Neural cell (in vitro differentiated cells): Measurements from ENCODE around the gene DIABLO. TPM values are rescaled to one million over a fixed set of nuclear protein-coding genes. Genes with fewer than 3 reads are reported as not detected.

Source experiments
- H2AFZ ChIP-seq: fragments of 200-600, 300-800 bp; sonication (generic), shearing (Covaris generic); 2 replicates; pipeline ENCODE4 v1.6.0; 2014; ENCODE audit warnings: low read depth, mild to moderate bottlenecking, antibody characterized with exemption, low read length, moderate library complexity
- H3F3A ChIP-seq: fragments of 200-600 bp; shearing (Covaris generic); 2 replicates; pipeline ENCODE4 v1.6.1; 2016; ENCODE audit warnings: mild to moderate bottlenecking, moderate library complexity, mixed read lengths, antibody characterized with exemption, low read length; ENCODE audit not compliant: insufficient read depth, poor library complexity, severe bottlenecking
- H3K27ac ChIP-seq: fragments of 200-600, 300-800 bp; sonication (generic), shearing (Covaris generic); 2 replicates; pipeline ENCODE4 v1.5.1; 2014; ENCODE audit warnings: mild to moderate bottlenecking, low read length, moderate library complexity
- H3K27me3 ChIP-seq: fragments of 300-800, 200-600 bp; sonication (generic), shearing (Covaris generic); 2 replicates; pipeline ENCODE4 v1.6.0; 2014; ENCODE audit warnings: mild to moderate bottlenecking, low read depth, low read length, moderate library complexity; ENCODE audit not compliant: insufficient read depth
- H3K36me3 ChIP-seq: fragments of 300-800, 200-600 bp; sonication (generic), shearing (Covaris generic); 2 replicates; pipeline ENCODE4 v1.5.1; 2014; ENCODE audit warnings: mild to moderate bottlenecking, antibody characterized with exemption, low read length, moderate library complexity; ENCODE audit not compliant: insufficient read depth
- H3K4me2 ChIP-seq: fragments of 300-800, 200-600 bp; sonication (generic), shearing (Covaris generic); 2 replicates; pipeline ENCODE4 v1.6.0; 2014; ENCODE audit warnings: mild to moderate bottlenecking, low read length
- H3K4me3 ChIP-seq: fragments of 300-800, 200-600 bp; sonication (generic), shearing (Covaris generic); 2 replicates; pipeline ENCODE4 v1.5.1; 2014; ENCODE audit warnings: mild to moderate bottlenecking, low read length, moderate library complexity
- H3K79me2 ChIP-seq: fragments of 200-600 bp; shearing (Covaris generic); replicated peaks from 2 replicates; pipeline ENCODE4 v1.6.0; 2014; ENCODE audit warnings: mild to moderate bottlenecking, low read length, moderate library complexity; ENCODE audit not compliant: insufficient read depth
- H3K9ac ChIP-seq: fragments of 300-800, 200-600 bp; sonication (generic), shearing (Covaris generic); 2 replicates; pipeline ENCODE4 v1.6.1; 2016; ENCODE audit warnings: mild to moderate bottlenecking, low read length, mixed read lengths
- H3K9me2 ChIP-seq: fragments of 200-600 bp; shearing (Covaris generic); 2 replicates; pipeline ENCODE4 v1.6.1; 2016; ENCODE audit warnings: mild to moderate bottlenecking, low read length, mixed read lengths; ENCODE audit not compliant: insufficient read depth
- H3K9me3 ChIP-seq: fragments of 200-600, 300-800 bp; sonication (generic), shearing (Covaris generic); 2 replicates; pipeline ENCODE4 v1.6.1; 2016; ENCODE audit warnings: mild to moderate bottlenecking, mixed run types, low read length, moderate library complexity, mixed read lengths
- H4K20me1 ChIP-seq: fragments of 200-600 bp; shearing (Covaris generic); 2 replicates; pipeline ENCODE4 v1.6.1; 2016; ENCODE audit warnings: mild to moderate bottlenecking, mixed run types; ENCODE audit not compliant: insufficient read depth
- CTCF ChIP-seq: fragments of 450-650 bp; IDR thresholded peaks from 2 replicates; pipeline ENCODE4 v1.5.1; 2014; ENCODE audit warnings: antibody characterized with exemption, mild to moderate bottlenecking, moderate library complexity; ENCODE audit not compliant: poor library complexity, severe bottlenecking
- EP300 ChIP-seq: fragments of 450-650 bp; conservative IDR thresholded peaks from 2 replicates; pipeline ENCODE4 v1.6.1; 2014; ENCODE audit warnings: antibody characterized with exemption, mild to moderate bottlenecking, moderate library complexity; ENCODE audit not compliant: poor library complexity, severe bottlenecking
- EZH2 ChIP-seq: fragments of 200-600, 300-800 bp; shearing (Covaris generic), sonication (generic); IDR thresholded peaks from 2 replicates; pipeline ENCODE4 v1.6.1; 2014; ENCODE audit warnings: antibody characterized with exemption, low read length, borderline replicate concordance, mild to moderate bottlenecking; ENCODE audit not compliant: insufficient read depth, poor library complexity, severe bottlenecking
- MXI1 ChIP-seq: fragments of 450-650 bp; conservative IDR thresholded peaks from 2 replicates; pipeline ENCODE4 v1.6.1; 2014; ENCODE audit warnings: antibody characterized with exemption, mild to moderate bottlenecking; ENCODE audit not compliant: poor library complexity, severe bottlenecking
- POLR2AphosphoS5 ChIP-seq: IDR thresholded peaks from 2 replicates; pipeline ENCODE4 v1.6.1; 2012
- RAD21 ChIP-seq: fragments of 450-650 bp; conservative IDR thresholded peaks from 2 replicates; pipeline ENCODE4 v1.6.1; 2014; ENCODE audit warnings: antibody characterized with exemption, mild to moderate bottlenecking, moderate library complexity
- REST ChIP-seq: IDR thresholded peaks from 2 replicates; pipeline ENCODE4 v1.6.1; 2012; ENCODE audit warnings: borderline replicate concordance
- SMC3 ChIP-seq: fragments of 450-650 bp; conservative IDR thresholded peaks from 2 replicates; pipeline ENCODE4 v1.6.1; 2014; ENCODE audit warnings: antibody characterized with exemption, mild to moderate bottlenecking, moderate library complexity; ENCODE audit not compliant: poor library complexity
- TAF1 ChIP-seq: IDR thresholded peaks from 2 replicates; pipeline ENCODE4 v1.6.1; 2012; ENCODE audit warnings: low read depth
- polyA plus RNA-seq: library from polyadenylated mRNA; depleted of rRNA; stranded (reverse); fragments of >200 nt; gene quantifications from 2 replicates; pipeline ENCODE4 v1.2.3, GENCODE V29; 2014

Gene DIABLO
- polyA plus RNA-seq, 1 donor from 2014 or later = 157 TPM

GRCh38 chr12:122226366-122227125, 694 bp upstream of the DIABLO start:
- TF ChIP-seq TAF1 = no peak
- peak; percentile 18 for TF ChIP-seq RAD21
- TF ChIP-seq SMC3 = peak; percentile 48
- TF ChIP-seq MXI1 = peak; percentile 93

GRCh38 chr12:122216445-122216844, 9.4 kb downstream of the DIABLO start:
- Histone ChIP-seq H4K20me1 (no peaks in the 10 kb centered on the region), H3K9me3 (no peaks in the 10 kb centered on the region), H3K9ac (no peak overlapping the region), H3F3A (no peaks in the 10 kb centered on the region), H3K4me2 (no peak overlapping the region), H3K9me2 (no peaks in the 10 kb centered on the region), H2AFZ (no peak overlapping the region), H3K4me3 (no peak overlapping the region), H3K27ac (no peak overlapping the region), H3K36me3 (no peaks in the 10 kb centered on the region), H3K27me3 (no peaks in the 10 kb centered on the region), H3K79me2 (peaks cover 8% of the 10 kb centered on the region)
- TF ChIP-seq TAF1 (no peak), SMC3 (no peak), EZH2 (no peak), REST (no peak), CTCF (no peak), MXI1 (no peak), RAD21 (no peak), EP300 (no peak), POLR2AphosphoS5 (no peak)

More at GRCh38 chr12:122226366-122227125, 694 bp upstream of the DIABLO start:
- H3K36me3 ChIP-seq = no peaks in the 10 kb centered on the region
- H3K27me3 ChIP-seq = no peaks in the 10 kb centered on the region
- peak overlapping the region; percentile 68 for H3K27ac ChIP-seq
- no peaks in the 10 kb centered on the region for H3F3A ChIP-seq
- H2AFZ ChIP-seq = peak overlapping the region; percentile 51
- peak overlapping the region; percentile 67 for H3K9ac ChIP-seq
- no peaks in the 10 kb centered on the region for H3K9me2 ChIP-seq
- H3K4me2 ChIP-seq = peak overlapping the region; percentile 86
- peak overlapping the region; percentile 83 for H3K4me3 ChIP-seq
- H4K20me1 ChIP-seq = no peaks in the 10 kb centered on the region
- no peaks in the 10 kb centered on the region for H3K9me3 ChIP-seq
- peaks cover 22% of the 10 kb centered on the region for H3K79me2 ChIP-seq
